Natural killer cell (primary cell): ENCODE results near the gene GPD1. TPM values are rescaled to one million over a fixed set of nuclear protein-coding genes. Genes with fewer than 3 reads are reported as not detected.
A peak's percentile ranks its signal among the peaks of the same experiment; 100 is the strongest.

Experiments used
- ATAC-seq, 3 donors: fragments of 150-1000 bp in 2 of 3; fragments of 200-7000 bp in 1 of 3; cut with Tn5 transposase; 1 replicate in 1 of 3; 2 replicates in 2 of 3; pipeline ENCODE4 v1.10.0; 2021; ENCODE audit warnings: mild to moderate bottlenecking in 2 of 3, moderate library complexity in 2 of 3
- DNase-seq, 2 donors: peaks; one replicate each; pipeline versions ENCODE4 v3.0.0 to v3.0.0-alpha.2; 2013 to 2021; ENCODE audit warnings: mixed read lengths in 1 of 2
- H3K27ac ChIP-seq: one replicate; pipeline ENCODE4 v1.5.1; 2013; ENCODE audit warnings: mild to moderate bottlenecking, low read length
- H3K27me3 ChIP-seq: one replicate; pipeline ENCODE4 v1.6.1; 2013; ENCODE audit warnings: low read length; ENCODE audit not compliant: control insufficient read depth, insufficient read depth
- H3K36me3 ChIP-seq: one replicate; pipeline ENCODE4 v1.6.1; 2013; ENCODE audit warnings: low read length; ENCODE audit not compliant: control insufficient read depth, insufficient read depth
- H3K4me1 ChIP-seq: one replicate; pipeline ENCODE4 v1.6.1; 2013; ENCODE audit warnings: low read length; ENCODE audit not compliant: control insufficient read depth, insufficient read depth
- H3K4me3 ChIP-seq: one replicate; pipeline ENCODE4 v1.5.1; 2013; ENCODE audit warnings: low read length
- H3K9me3 ChIP-seq: one replicate; pipeline ENCODE4 v1.6.1; 2013; ENCODE audit warnings: low read length; ENCODE audit not compliant: control insufficient read depth, insufficient read depth
- H3K27ac Mint-ChIP-seq, 2 donors: one replicate each; pipeline ENCODE4 v1.8.0; 2022; ENCODE audit warnings: mild to moderate bottlenecking in 2 of 2, mixed read lengths in 2 of 2, moderate library complexity in 1 of 2
- H3K27me3 Mint-ChIP-seq, 2 donors: one replicate each; pipeline ENCODE4 v1.8.0; 2022; ENCODE audit warnings: low read depth in 2 of 2, mixed read lengths in 2 of 2
- H3K36me3 Mint-ChIP-seq: one replicate; pipeline ENCODE4 v1.8.0; 2022; ENCODE audit warnings: mixed read lengths
- H3K4me1 Mint-ChIP-seq, 2 donors: one replicate each; pipeline ENCODE4 v1.8.0; 2022; ENCODE audit warnings: mixed read lengths in 2 of 2
- H3K4me3 Mint-ChIP-seq: one replicate; pipeline ENCODE4 v1.8.0; 2022; ENCODE audit warnings: mild to moderate bottlenecking, moderate library complexity, mixed read lengths
- H3K9me3 Mint-ChIP-seq, 2 donors: one replicate each; pipeline ENCODE4 v1.8.0; 2022; ENCODE audit warnings: mixed read lengths in 2 of 2
- CTCF ChIP-seq: fragments of 200-600 bp; IDR thresholded peaks from one replicate; pipeline ENCODE4 v1.8.0; 2022; ENCODE audit warnings: antibody characterized with exemption
- WGBS: methylation state at CpG from one replicate; pipeline ENCODE4 v1.1.7; 2013; ENCODE audit warnings: missing lambda C conversion rate; ENCODE audit not compliant: insufficient coverage; 5-methylcytosine and 5-hydroxymethylcytosine counted together
- intact Hi-C: fragments of 100-400 bp; cut with micrococcal nuclease; formaldehyde crosslinking; loops from one replicate; pipeline ENCODE4 v1.14.2; 2022
- total RNA-seq, 4 donors: library from RNA; stranded (reverse); fragments of 120-200 nt in 1 of 4; gene quantifications; one replicate each; pipeline versions ENCODE4 v1.2.3 to v1.2.4, GENCODE V29; 2013 to 2022

GPD1 gene
- total RNA-seq, 3 donors from 2014 or later (not counting 1 experiment from before 2014, with no cell fraction given) = 0.65 TPM; not detected in 2

GRCh38 chr12:50057000-50057841 lies 46.6 kb upstream of the GPD1 start, which contains the start of gene ASIC1:
ASIC1 (plus strand) TSS chr12:50057596; CDS start chr12:50058767, 1,171 bp downstream.
- DNase-seq (peak in 1 of 2 donors; percentile 59), ATAC-seq (peak; percentile 37 to 60 (median 40))
- Histone ChIP-seq H3K4me1 (peaks cover 15% of the 10 kb centered on the region), H3K27me3 (peaks cover 24% of the 10 kb centered on the region), H3K9me3 (no peaks in the 10 kb centered on the region), H3K36me3 (no peaks in the 10 kb centered on the region), H3K27ac (no peak within 1 kb of the TSS), H3K4me3 (no peak within 1 kb of the TSS)
- peaks cover 24% of the 10 kb centered on the region in 2 donors for H3K4me1 Mint-ChIP-seq
- no peaks in the 10 kb centered on the region for H3K36me3 Mint-ChIP-seq
- no peaks in the 10 kb centered on the region for H3K9me3 Mint-ChIP-seq
- H3K27ac Mint-ChIP-seq = no peak within 1 kb of the TSS
- peaks cover 55 to 61% of the 10 kb centered on the region in 2 donors for H3K27me3 Mint-ChIP-seq
- no peak for TF ChIP-seq CTCF
- WGBS = under 1% methylated on average over 87 of the region's 88 CpGs
- intact Hi-C loops = loop anchor here (1.0 to 5.0 kb wide), 2 partner anchors 90 to 190 kb away; no protein-coding TSS in a partner anchor
- H3K4me3 Mint-ChIP-seq = peak within 1 kb of the TSS; percentile 85

GRCh38 chr12:50057896-50058670 lies 45.7 kb upstream of the GPD1 start:
- peak overlapping the region; percentile 42 for H3K4me3 Mint-ChIP-seq
- TF ChIP-seq CTCF = no peak
- Histone ChIP-seq H3K27ac (no peak overlapping the region), H3K4me1 (peaks cover 15% of the 10 kb centered on the region), H3K36me3 (no peaks in the 10 kb centered on the region), H3K4me3 (no peak overlapping the region), H3K9me3 (no peaks in the 10 kb centered on the region), H3K27me3 (peaks cover 22% of the 10 kb centered on the region)
- ATAC-seq (no peak), DNase-seq (no peak)
- H3K27ac Mint-ChIP-seq = no peak overlapping the region
- intact Hi-C loops = loop anchor here (5.0 kb wide), 1 partner anchor 191 kb away; no protein-coding TSS in a partner anchor
- H3K27me3 Mint-ChIP-seq = peaks cover 50 to 55% of the 10 kb centered on the region in 2 donors
- no peaks in the 10 kb centered on the region for H3K36me3 Mint-ChIP-seq
- peaks cover 24% of the 10 kb centered on the region in 2 donors for H3K4me1 Mint-ChIP-seq
- 25% methylated on average over 27 of the region's 30 CpGs for WGBS
- H3K9me3 Mint-ChIP-seq = no peaks in the 10 kb centered on the region

- H3K4me1 ChIP-seq = peaks cover 15% of the 10 kb centered on the region
- no peaks in the 10 kb centered on the region for H3K36me3 ChIP-seq
- DNase-seq (peak in 1 of 2 donors; percentile 49), ATAC-seq (no peak)
- no peaks in the 10 kb centered on the region for H3K9me3 ChIP-seq
- TF ChIP-seq CTCF = no peak
- H3K36me3 Mint-ChIP-seq = no peaks in the 10 kb centered on the region
- no peak overlapping the region for H3K27ac Mint-ChIP-seq
- intact Hi-C loops = loop anchor here (5.0 kb wide), 1 partner anchor 192 kb away; no protein-coding TSS in a partner anchor
- H3K27me3 Mint-ChIP-seq = peaks cover 48 to 51% of the 10 kb centered on the region in 2 donors
- H3K4me3 Mint-ChIP-seq = no peak overlapping the region
- peaks cover 24% of the 10 kb centered on the region in 2 donors for H3K4me1 Mint-ChIP-seq
- no peak overlapping the region for H3K27ac ChIP-seq
- no peaks in the 10 kb centered on the region for H3K9me3 Mint-ChIP-seq
- H3K27me3 ChIP-seq = peaks cover 22% of the 10 kb centered on the region
- 90% methylated on average over 15 of the region's 15 CpGs for WGBS
- H3K4me3 ChIP-seq = no peak overlapping the region
Observed at GRCh38 chr12:50058743-50059312, 45.0 kb upstream of the GPD1 start.
